H9 (cell line): ENCODE data around the gene IFI27L1. TPM values are rescaled to one million over a fixed set of nuclear protein-coding genes. Genes with fewer than 3 reads are reported as not detected.
A peak's percentile ranks its signal among the peaks of the same experiment; 100 is the strongest.

Source experiments
- DNase-seq: peaks from one replicate; pipeline ENCODE4 v3.0.0-alpha.2; 2017
- H2AFZ ChIP-seq: one replicate; pipeline ENCODE4 v1.6.1; 2013; ENCODE audit warnings: mild to moderate bottlenecking, low read length, control low read depth, moderate library complexity
- H2AK5ac ChIP-seq: 2 replicates; pipeline ENCODE4 v1.6.1; 2013; ENCODE audit warnings: low read length, control low read depth, mixed read lengths; ENCODE audit not compliant: insufficient read length
- H2BK120ac ChIP-seq: one replicate; pipeline ENCODE4 v1.6.1; 2013; ENCODE audit warnings: low read depth, mild to moderate bottlenecking, low read length, control low read depth, inconsistent platforms; ENCODE audit not compliant: poor library complexity, severe bottlenecking
- H2BK12ac ChIP-seq: 2 replicates; pipeline ENCODE4 v1.6.1; 2013; ENCODE audit warnings: low read length, control low read depth, mixed read lengths, low read depth; ENCODE audit not compliant: insufficient read length
- H2BK15ac ChIP-seq: 2 replicates; pipeline ENCODE4 v1.6.1; 2013; ENCODE audit warnings: low read depth, low read length, control low read depth
- H2BK20ac ChIP-seq: one replicate; pipeline ENCODE4 v1.6.1; 2013; ENCODE audit warnings: low read depth, mild to moderate bottlenecking, low read length, control low read depth, inconsistent platforms; ENCODE audit not compliant: poor library complexity, severe bottlenecking
- H2BK5ac ChIP-seq: 2 replicates; pipeline ENCODE4 v1.6.1; 2013; ENCODE audit warnings: low read length, control low read depth, mixed read lengths; ENCODE audit not compliant: insufficient read length
- H3K14ac ChIP-seq: 2 replicates; pipeline ENCODE4 v1.6.1; 2013; ENCODE audit warnings: low read length, control low read depth; ENCODE audit not compliant: insufficient read depth
- H3K18ac ChIP-seq: 2 replicates; pipeline ENCODE4 v1.6.1; 2013; ENCODE audit warnings: low read depth, mild to moderate bottlenecking, mixed read lengths, low read length, control low read depth; ENCODE audit not compliant: insufficient read length
- H3K23ac ChIP-seq: 2 replicates; pipeline ENCODE4 v1.6.1; 2013; ENCODE audit warnings: low read length, control low read depth, mixed read lengths, low read depth; ENCODE audit not compliant: insufficient read length
- H3K23me2 ChIP-seq: 2 replicates; pipeline ENCODE4 v1.6.1; 2013; ENCODE audit warnings: low read depth, mild to moderate bottlenecking, mixed read lengths, low read length, control low read depth; ENCODE audit not compliant: insufficient read length, poor library complexity, severe bottlenecking
- H3K27ac ChIP-seq: 2 replicates; pipeline ENCODE4 v1.5.1; 2013; ENCODE audit warnings: low read length, control low read depth, mixed read lengths, low read depth; ENCODE audit not compliant: insufficient read length
- H3K27me3 ChIP-seq: 2 replicates; pipeline ENCODE4 v1.6.1; 2013; ENCODE audit warnings: low read length, control low read depth, inconsistent platforms; ENCODE audit not compliant: insufficient read depth
- H3K4ac ChIP-seq: 2 replicates; pipeline ENCODE4 v1.6.1; 2013; ENCODE audit warnings: low read depth, mild to moderate bottlenecking, control low read depth, inconsistent platforms, low read length, moderate library complexity
- H3K4me1 ChIP-seq: 2 replicates; pipeline ENCODE4 v1.6.1; 2013; ENCODE audit warnings: low read length, control low read depth, inconsistent platforms; ENCODE audit not compliant: insufficient read depth
- H3K4me2 ChIP-seq: 2 replicates; pipeline ENCODE4 v1.6.1; 2013; ENCODE audit warnings: low read length, control low read depth, mixed read lengths; ENCODE audit not compliant: insufficient read length, insufficient read depth
- H3K56ac ChIP-seq: 2 replicates; pipeline ENCODE4 v1.6.1; 2013; ENCODE audit warnings: low read depth, mild to moderate bottlenecking, mixed read lengths, low read length, control low read depth; ENCODE audit not compliant: insufficient read length
- H3K79me1 ChIP-seq: 2 replicates; pipeline ENCODE4 v1.6.1; 2013; ENCODE audit warnings: low read depth, mild to moderate bottlenecking, moderate library complexity, low read length, control low read depth, inconsistent platforms; ENCODE audit not compliant: insufficient read depth, poor library complexity, severe bottlenecking
- H3K79me2 ChIP-seq: 2 replicates; pipeline ENCODE4 v1.6.1; 2013; ENCODE audit warnings: low read length, control low read depth, inconsistent platforms; ENCODE audit not compliant: insufficient read depth
- H3K9ac ChIP-seq: 2 replicates; pipeline ENCODE4 v1.6.1; 2013; ENCODE audit warnings: low read length, control low read depth, mixed read lengths; ENCODE audit not compliant: insufficient read length; ENCODE audit errors: extremely low read depth
- H3K9me3 ChIP-seq: one replicate; pipeline ENCODE4 v1.6.1; 2013; ENCODE audit warnings: low read depth, low read length, inconsistent platforms; ENCODE audit not compliant: control insufficient read depth
- H3T11ph ChIP-seq: one replicate; pipeline ENCODE4 v1.6.1; 2013; ENCODE audit warnings: mild to moderate bottlenecking, low read length, control low read depth, inconsistent platforms
- H4K20me1 ChIP-seq: one replicate; pipeline ENCODE4 v1.6.1; 2013; ENCODE audit not compliant: control insufficient read depth, insufficient read length, insufficient read depth
- H4K5ac ChIP-seq: 2 replicates; pipeline ENCODE4 v1.6.1; 2013; ENCODE audit warnings: low read depth, mild to moderate bottlenecking, mixed read lengths, low read length, control low read depth; ENCODE audit not compliant: insufficient read length
- H4K8ac ChIP-seq: replicated peaks from 2 replicates; pipeline ENCODE4 v1.6.1; 2013; ENCODE audit warnings: low read length, control low read depth, mixed read lengths, low read depth; ENCODE audit not compliant: insufficient read length
- H4K91ac ChIP-seq: 2 replicates; pipeline ENCODE4 v1.6.1; 2013; ENCODE audit warnings: low read depth, mild to moderate bottlenecking, moderate library complexity, mixed read lengths, low read length, control low read depth; ENCODE audit not compliant: insufficient read length
- H3K27ac Mint-ChIP-seq, 3 experiments: 2 replicates in 2 of 3; 3 replicates in 1 of 3; pipeline ENCODE4 v1.8.0; 2020 to 2021; ENCODE audit warnings: mixed read lengths in 3 of 3, mild to moderate bottlenecking in 1 of 3, moderate library complexity in 1 of 3
- H3K27me3 Mint-ChIP-seq: 2 replicates; pipeline ENCODE4 v1.8.0; 2021; ENCODE audit warnings: low read depth, mild to moderate bottlenecking, moderate library complexity, mixed read lengths
- H3K36me3 Mint-ChIP-seq, 3 experiments: 2 replicates in 2 of 3; 3 replicates in 1 of 3; pipeline ENCODE4 v1.8.0; 2020 to 2021; ENCODE audit warnings: low read depth in 3 of 3, mixed read lengths in 3 of 3; ENCODE audit not compliant: insufficient read depth in 1 of 3
- H3K4me1 Mint-ChIP-seq, 2 experiments: 2 replicates each; pipeline ENCODE4 v1.8.0; 2020; ENCODE audit warnings: mixed read lengths in 2 of 2
- H3K4me3 Mint-ChIP-seq, 2 experiments: 2 replicates in 1 of 2; 3 replicates in 1 of 2; pipeline ENCODE4 v1.8.0; 2020 to 2021; ENCODE audit warnings: mild to moderate bottlenecking in 2 of 2, mixed read lengths in 2 of 2, moderate library complexity in 1 of 2
- H3K9me3 Mint-ChIP-seq, 2 experiments: 2 replicates in 1 of 2; 3 replicates in 1 of 2; pipeline ENCODE4 v1.8.0; 2020; ENCODE audit warnings: mild to moderate bottlenecking in 2 of 2, mixed read lengths in 2 of 2, moderate library complexity in 1 of 2
- WGBS: extraction: QIAGEN DNeasy Blood & Tissue Kit; methylation state at CpG from one replicate; pipeline ENCODE4 v1.1.7; 2013; ENCODE audit warnings: missing lambda C conversion rate, low lambda C conversion rate, mixed read lengths; ENCODE audit not compliant: insufficient read length; ENCODE audit errors: extremely low coverage; 5-methylcytosine and 5-hydroxymethylcytosine counted together
- total RNA-seq: library from RNA; stranded (reverse); gene quantifications from 2 replicates; pipeline ENCODE4 v1.2.1, GENCODE V29; 2021
- TF ChIP-seq, protein P1 (sequence below): fragments of 200-600 bp; sonication (generic); conservative IDR thresholded peaks from 3 replicates; pipeline ENCODE4 v1.8.0; 2021; ENCODE audit warnings: antibody characterized with exemption, mild to moderate bottlenecking

IFI27L1 gene
- total RNA-seq, 1 experiment from 2014 or later: 27.4 TPM

DNA sequence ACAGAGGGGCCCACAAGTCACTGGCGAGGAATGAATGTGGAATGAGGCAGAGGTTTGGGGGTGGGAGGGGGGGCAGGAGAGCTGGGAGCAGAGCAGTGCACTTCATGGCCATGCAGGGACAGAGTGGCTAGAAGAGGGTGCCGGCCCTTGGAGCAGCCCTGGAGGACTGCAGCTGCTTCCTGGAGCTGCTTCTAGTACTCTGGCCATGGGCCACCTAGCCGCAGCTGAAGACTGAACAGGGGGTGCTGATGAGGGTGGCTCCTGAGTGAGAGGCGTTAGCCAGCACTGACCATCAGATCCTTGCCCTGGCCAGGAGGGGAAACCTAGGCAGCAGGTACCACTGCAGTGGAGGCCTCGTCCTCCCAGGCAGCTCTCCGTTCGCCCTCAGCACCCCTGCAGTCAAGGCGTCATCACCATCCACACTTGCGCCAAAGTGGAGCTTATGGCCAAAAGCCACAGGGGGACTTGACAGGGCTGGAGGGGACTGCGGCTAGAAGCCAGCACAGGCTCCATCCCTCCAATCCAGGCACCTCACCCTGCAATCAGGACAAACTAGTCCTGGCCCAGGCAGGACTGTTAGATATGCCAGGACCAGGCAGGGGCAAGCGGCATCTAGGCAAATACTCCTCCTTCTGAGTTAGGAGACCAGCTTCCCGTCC, 38.5 kb upstream of the IFI27L1 start:
- Histone ChIP-seq H2BK5ac (no peak overlapping the region), H3K4me2 (no peak overlapping the region), H3K9ac (no peak overlapping the region), H3K14ac (no peak overlapping the region), H2BK12ac (no peak overlapping the region), H4K8ac (no peak overlapping the region), H2BK120ac (no peak overlapping the region), H2AFZ (no peak overlapping the region), H2AK5ac (no peak overlapping the region), H3K4ac (no peak overlapping the region), H3K9me3 (no peaks in the 10 kb centered on the region), H3K56ac (no peak overlapping the region), H3K4me1 (no peaks in the 10 kb centered on the region), H4K5ac (no peak overlapping the region), H2BK15ac (no peak overlapping the region), H3K18ac (no peak overlapping the region), H4K20me1 (no peaks in the 10 kb centered on the region), H3K23me2 (no peaks in the 10 kb centered on the region), H3K27me3 (no peaks in the 10 kb centered on the region), H4K91ac (no peak overlapping the region), H2BK20ac (no peak overlapping the region), H3K79me2 (no peaks in the 10 kb centered on the region), H3K27ac (no peak overlapping the region), H3K79me1 (no peaks in the 10 kb centered on the region), H3K23ac (no peak overlapping the region), H3T11ph (no peak overlapping the region)
- Mint-ChIP-seq H3K27me3 (no peaks in the 10 kb centered on the region), H3K9me3 (no peaks in the 10 kb centered on the region), H3K36me3 (peaks cover 0 to 53% (median 37%) of the 10 kb centered on the region in 3 experiments), H3K4me3 (no peak overlapping the region), H3K27ac (peak overlapping the region in 1 of 3 experiments; percentile 87; a peak in 2 of 7 replicates), H3K4me1 (peaks cover 4 to 9% of the 10 kb centered on the region in 2 experiments; a peak in 2 of 4 replicates)
- TF ChIP-seq, protein P1, sequence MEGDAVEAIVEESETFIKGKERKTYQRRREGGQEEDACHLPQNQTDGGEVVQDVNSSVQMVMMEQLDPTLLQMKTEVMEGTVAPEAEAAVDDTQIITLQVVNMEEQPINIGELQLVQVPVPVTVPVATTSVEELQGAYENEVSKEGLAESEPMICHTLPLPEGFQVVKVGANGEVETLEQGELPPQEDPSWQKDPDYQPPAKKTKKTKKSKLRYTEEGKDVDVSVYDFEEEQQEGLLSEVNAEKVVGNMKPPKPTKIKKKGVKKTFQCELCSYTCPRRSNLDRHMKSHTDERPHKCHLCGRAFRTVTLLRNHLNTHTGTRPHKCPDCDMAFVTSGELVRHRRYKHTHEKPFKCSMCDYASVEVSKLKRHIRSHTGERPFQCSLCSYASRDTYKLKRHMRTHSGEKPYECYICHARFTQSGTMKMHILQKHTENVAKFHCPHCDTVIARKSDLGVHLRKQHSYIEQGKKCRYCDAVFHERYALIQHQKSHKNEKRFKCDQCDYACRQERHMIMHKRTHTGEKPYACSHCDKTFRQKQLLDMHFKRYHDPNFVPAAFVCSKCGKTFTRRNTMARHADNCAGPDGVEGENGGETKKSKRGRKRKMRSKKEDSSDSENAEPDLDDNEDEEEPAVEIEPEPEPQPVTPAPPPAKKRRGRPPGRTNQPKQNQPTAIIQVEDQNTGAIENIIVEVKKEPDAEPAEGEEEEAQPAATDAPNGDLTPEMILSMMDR: no peak
- no peak for DNase-seq
- no CpG with 5 or more reads among the region's 12 CpGs for WGBS
